MM.1S (cell line): Measurements from ENCODE around the gene GOT1.

Experiments used
- EZH2 ChIP-seq: fragments of 300-600 bp; sonication (generic); optimal IDR thresholded peaks from 2 replicates; pipeline ENCODE3; 2017; ENCODE audit warnings: low read depth, mild to moderate bottlenecking, antibody characterized with exemption, low read length, mixed read lengths
- EZH2phosphoT487 ChIP-seq: fragments of 300-600 bp; sonication (generic); IDR thresholded peaks from 2 replicates; pipeline ENCODE4 v1.6.1; 2018; ENCODE audit warnings: antibody characterized with exemption, low read length
- TF ChIP-seq, protein P1 (sequence below): fragments of 300-600 bp; sonication (generic); IDR thresholded peaks from 2 replicates; pipeline ENCODE4 v1.5.1; 2016; ENCODE audit warnings: antibody characterized with exemption, low read length, mixed read lengths

DNA sequence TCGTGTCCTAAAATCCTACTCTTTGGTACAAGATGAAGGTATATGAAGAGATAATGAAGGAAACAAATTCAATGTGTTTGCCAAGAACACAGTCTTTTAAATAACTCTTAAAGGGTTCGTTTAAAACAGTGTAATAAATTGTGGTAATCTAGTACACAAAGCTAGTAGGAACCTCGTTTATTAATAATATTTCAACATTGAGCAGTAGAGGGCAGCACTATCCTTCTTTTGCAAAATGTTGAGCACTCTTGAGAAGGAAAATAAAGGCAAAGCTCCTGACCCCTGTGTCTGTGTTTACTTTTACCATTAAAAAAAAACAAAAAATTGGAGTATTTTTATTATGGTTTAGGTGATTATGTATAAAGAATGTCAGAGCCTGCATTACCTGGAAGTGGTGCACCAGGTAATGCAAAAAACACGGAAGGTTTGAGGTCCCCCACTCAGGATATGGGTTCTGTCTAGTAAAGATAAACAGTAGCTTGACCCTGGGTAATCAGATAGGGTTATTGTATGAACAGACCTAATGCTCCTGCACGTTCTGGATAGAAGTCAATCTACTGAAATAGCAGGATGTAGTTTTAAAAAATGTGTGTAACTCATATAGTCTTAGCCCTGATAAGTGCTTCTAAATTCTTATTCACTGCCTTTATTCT is 5.7 kb upstream of the GOT1 start:
- TF ChIP-seq, protein P1, sequence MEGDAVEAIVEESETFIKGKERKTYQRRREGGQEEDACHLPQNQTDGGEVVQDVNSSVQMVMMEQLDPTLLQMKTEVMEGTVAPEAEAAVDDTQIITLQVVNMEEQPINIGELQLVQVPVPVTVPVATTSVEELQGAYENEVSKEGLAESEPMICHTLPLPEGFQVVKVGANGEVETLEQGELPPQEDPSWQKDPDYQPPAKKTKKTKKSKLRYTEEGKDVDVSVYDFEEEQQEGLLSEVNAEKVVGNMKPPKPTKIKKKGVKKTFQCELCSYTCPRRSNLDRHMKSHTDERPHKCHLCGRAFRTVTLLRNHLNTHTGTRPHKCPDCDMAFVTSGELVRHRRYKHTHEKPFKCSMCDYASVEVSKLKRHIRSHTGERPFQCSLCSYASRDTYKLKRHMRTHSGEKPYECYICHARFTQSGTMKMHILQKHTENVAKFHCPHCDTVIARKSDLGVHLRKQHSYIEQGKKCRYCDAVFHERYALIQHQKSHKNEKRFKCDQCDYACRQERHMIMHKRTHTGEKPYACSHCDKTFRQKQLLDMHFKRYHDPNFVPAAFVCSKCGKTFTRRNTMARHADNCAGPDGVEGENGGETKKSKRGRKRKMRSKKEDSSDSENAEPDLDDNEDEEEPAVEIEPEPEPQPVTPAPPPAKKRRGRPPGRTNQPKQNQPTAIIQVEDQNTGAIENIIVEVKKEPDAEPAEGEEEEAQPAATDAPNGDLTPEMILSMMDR = peak; percentile 59
- TF ChIP-seq EZH2 (no peak), EZH2phosphoT487 (no peak)
